Gastroesophageal sphincter (tissue), 3 donors: ENCODE measurements around the gene PNCK.

Source experiments
- CTCF ChIP-seq, 4 experiments: fragments of 200-600 bp in 2 of 4; fragments of 450-650 bp in 2 of 4; sonication (generic) in 1 of 4; IDR thresholded peaks; one replicate each; pipeline ENCODE4 v1.5.1; 2017 to 2019; ENCODE audit warnings: antibody characterized with exemption in 4 of 4, mild to moderate bottlenecking in 2 of 4, moderate library complexity in 2 of 4
- POLR2A ChIP-seq, 2 donors: fragments of 450-650 bp; IDR thresholded peaks; one replicate each; pipeline ENCODE4 v1.6.1; 2017; ENCODE audit warnings: antibody characterized with exemption in 2 of 2, mild to moderate bottlenecking in 2 of 2, moderate library complexity in 1 of 2
- POLR2AphosphoS5 ChIP-seq: sonication (generic); formaldehyde crosslinking; IDR thresholded peaks from one replicate; pipeline ENCODE4 v1.6.1; 2017; ENCODE audit warnings: antibody characterized with exemption

GRCh38 chrX:153673428-153674218 is at the start of gene PNCK:
- TF ChIP-seq CTCF (IDR thresholded peaks at IDR 0.05) (peak in 1 of 4 experiments; percentile 35), POLR2AphosphoS5 (no peak), POLR2A (IDR thresholded peaks at IDR 0.05) (no peak)
